WTC11 (cell line): ENCODE results near the gene BRMS1. TPM values are rescaled to one million over a fixed set of nuclear protein-coding genes. Genes with fewer than 3 reads are reported as not detected.

Experiments used
- E2F4 ChIP-seq: sonication (generic); formaldehyde crosslinking; IDR thresholded peaks from 2 replicates; pipeline ENCODE4 v1.8.1; 2022; ENCODE audit warnings: low read depth, mild to moderate bottlenecking, moderate library complexity, missing genetic modification reagents, borderline replicate concordance
- E2F5 ChIP-seq: sonication (generic); formaldehyde crosslinking; IDR thresholded peaks from 2 replicates; pipeline ENCODE4 v1.8.1; 2022; ENCODE audit warnings: mild to moderate bottlenecking, moderate library complexity, missing genetic modification reagents
- ELF4 ChIP-seq: sonication (generic); formaldehyde crosslinking; IDR thresholded peaks from 2 replicates; pipeline ENCODE4 v1.8.1; 2022; ENCODE audit warnings: low read depth, mild to moderate bottlenecking, moderate library complexity, missing genetic modification reagents
- EMX1 ChIP-seq: fragments of 250-450 bp; sonication (Bioruptor Pico); IDR thresholded peaks from 2 replicates; pipeline ENCODE4 v1.8.0; 2021; ENCODE audit warnings: mild to moderate bottlenecking
- FOXP4 ChIP-seq: sonication (generic); formaldehyde crosslinking; IDR thresholded peaks from 2 replicates; pipeline ENCODE4 v1.8.0; 2022; ENCODE audit warnings: mild to moderate bottlenecking, missing genetic modification reagents
- GABPB1 ChIP-seq: sonication (generic); formaldehyde crosslinking; IDR thresholded peaks from 2 replicates; pipeline ENCODE4 v1.8.1; 2023; ENCODE audit warnings: mild to moderate bottlenecking, missing genetic modification reagents
- NFYB ChIP-seq: sonication (generic); formaldehyde crosslinking; conservative IDR thresholded peaks from 2 replicates; pipeline ENCODE4 v1.8.0; 2022; ENCODE audit warnings: low read depth, missing genetic modification reagents
- PRDM15 ChIP-seq: sonication (generic); formaldehyde crosslinking; IDR thresholded peaks from 2 replicates; pipeline ENCODE4 v1.8.0; 2022; ENCODE audit warnings: missing genetic modification reagents
- SMAD3 ChIP-seq: sonication (generic); formaldehyde crosslinking; IDR thresholded peaks from 2 replicates; pipeline ENCODE4 v1.8.0; 2022; ENCODE audit warnings: missing genetic modification reagents, mild to moderate bottlenecking, borderline replicate concordance
- SP1 ChIP-seq: sonication (generic); formaldehyde crosslinking; conservative IDR thresholded peaks from 2 replicates; pipeline ENCODE4 v1.8.1; 2022; ENCODE audit warnings: missing genetic modification reagents
- ZBTB43 ChIP-seq: sonication (generic); formaldehyde crosslinking; IDR thresholded peaks from 2 replicates; pipeline ENCODE4 v1.8.1; 2023; ENCODE audit warnings: mild to moderate bottlenecking, missing genetic modification reagents
- ZMAT4 ChIP-seq: fragments of 250-450 bp; sonication (Bioruptor Pico); IDR thresholded peaks from 2 replicates; pipeline ENCODE4 v1.9.0; 2021; ENCODE audit warnings: mild to moderate bottlenecking
- ZNF317 ChIP-seq: sonication (generic); formaldehyde crosslinking; IDR thresholded peaks from 2 replicates; pipeline ENCODE4 v1.8.1; 2023; ENCODE audit warnings: low read depth, mild to moderate bottlenecking, moderate library complexity, missing genetic modification reagents, borderline replicate concordance
- total RNA-seq: library from RNA; stranded (reverse); gene quantifications from 3 replicates; pipeline ENCODE4 v1.2.3, GENCODE V29; 2021
- TF ChIP-seq, protein P1 (sequence below): sonication (generic); formaldehyde crosslinking; IDR thresholded peaks from 2 replicates; pipeline ENCODE4 v1.8.1; 2022; ENCODE audit warnings: mild to moderate bottlenecking, missing genetic modification reagents, moderate library complexity, borderline replicate concordance
- TF ChIP-seq, protein P2 (sequence below): sonication (generic); formaldehyde crosslinking; IDR thresholded peaks from 2 replicates; pipeline ENCODE4 v1.8.1; 2023; ENCODE audit warnings: mild to moderate bottlenecking, missing genetic modification reagents, moderate library complexity

BRMS1 gene
- total RNA-seq, 1 experiment from 2014 or later: 44.5 TPM

DNA sequence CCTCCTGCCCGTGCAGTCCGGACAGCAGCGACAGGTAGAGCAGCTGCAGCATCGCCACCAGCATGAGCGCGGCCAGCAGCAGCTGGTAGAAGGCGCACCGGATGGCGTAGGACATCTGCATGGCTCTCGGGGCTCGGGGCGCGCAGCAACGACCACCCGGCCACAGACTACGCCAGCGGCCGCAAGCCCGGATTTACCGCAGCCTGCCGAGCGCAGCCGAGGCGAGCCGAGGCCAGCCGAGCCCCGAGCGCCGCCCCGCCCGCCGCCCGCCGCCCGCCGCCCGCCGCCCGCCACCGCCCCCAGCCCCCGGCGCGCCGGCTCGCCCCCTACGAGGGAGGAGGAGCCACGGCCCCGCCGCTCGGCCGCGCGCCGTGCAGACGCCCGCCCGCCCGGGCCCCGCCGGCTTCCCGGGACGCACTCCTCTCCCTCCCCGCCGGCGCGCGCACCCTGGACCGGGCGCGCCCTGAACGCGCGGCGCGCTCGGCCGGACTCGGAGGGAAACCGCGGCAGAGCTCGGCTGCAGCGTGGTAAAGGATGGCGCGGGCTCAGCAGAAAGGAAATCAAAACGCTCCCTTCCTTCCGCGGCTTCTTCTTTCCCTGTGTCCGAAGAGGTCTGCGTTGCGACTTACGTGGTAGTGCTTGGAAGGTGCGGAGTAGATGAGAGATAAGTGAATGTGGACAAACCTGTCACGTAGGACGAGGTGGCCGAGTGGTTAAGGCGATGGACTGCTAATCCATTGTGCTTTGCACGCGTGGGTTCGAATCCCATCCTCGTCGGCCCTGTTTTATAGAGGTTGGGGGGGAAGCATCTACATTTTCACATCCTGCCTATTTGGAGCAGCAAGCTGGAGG is 2.7 kb upstream of the BRMS1 start, which contains the start of gene B4GAT1 (continued):
- TF ChIP-seq PRDM15 (CRISPR knock-in tag) (0 out of 2 replicates have a peak, but pooled peaks have one; percentile 32), GABPB1 (CRISPR knock-in tag) (peak; percentile 44; the same call in 1 of the 2 replicates), E2F5 (CRISPR knock-in tag) (peak; percentile 56; the same call in 1 of the 2 replicates), ZBTB43 (CRISPR knock-in tag) (peak; percentile 64; the same call in 1 of the 2 replicates), FOXP4 (CRISPR knock-in tag) (peak; percentile 58; the same call in 1 of the 2 replicates), ELF4 (0 out of 2 replicates have a peak, but pooled peaks have one; percentile 39), ZMAT4 (CRISPR knock-in tag) (no peak), SP1 (CRISPR knock-in tag) (0 out of 2 replicates have a peak, but pooled peaks have one; percentile 27), NFYB (0 out of 2 replicates have a peak, but pooled peaks have one; percentile 14), EMX1 (CRISPR knock-in tag) (0 out of 2 replicates have a peak, but pooled peaks have one; percentile 65), ZNF317 (CRISPR knock-in tag) (peak; percentile 38; the same call in 1 of the 2 replicates), E2F4 (CRISPR knock-in tag) (no peak), SMAD3 (CRISPR knock-in tag) (no peak)
- TF ChIP-seq, protein P1, sequence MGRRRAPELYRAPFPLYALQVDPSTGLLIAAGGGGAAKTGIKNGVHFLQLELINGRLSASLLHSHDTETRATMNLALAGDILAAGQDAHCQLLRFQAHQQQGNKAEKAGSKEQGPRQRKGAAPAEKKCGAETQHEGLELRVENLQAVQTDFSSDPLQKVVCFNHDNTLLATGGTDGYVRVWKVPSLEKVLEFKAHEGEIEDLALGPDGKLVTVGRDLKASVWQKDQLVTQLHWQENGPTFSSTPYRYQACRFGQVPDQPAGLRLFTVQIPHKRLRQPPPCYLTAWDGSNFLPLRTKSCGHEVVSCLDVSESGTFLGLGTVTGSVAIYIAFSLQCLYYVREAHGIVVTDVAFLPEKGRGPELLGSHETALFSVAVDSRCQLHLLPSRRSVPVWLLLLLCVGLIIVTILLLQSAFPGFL (CRISPR knock-in tag): no peak
- TF ChIP-seq, protein P2, sequence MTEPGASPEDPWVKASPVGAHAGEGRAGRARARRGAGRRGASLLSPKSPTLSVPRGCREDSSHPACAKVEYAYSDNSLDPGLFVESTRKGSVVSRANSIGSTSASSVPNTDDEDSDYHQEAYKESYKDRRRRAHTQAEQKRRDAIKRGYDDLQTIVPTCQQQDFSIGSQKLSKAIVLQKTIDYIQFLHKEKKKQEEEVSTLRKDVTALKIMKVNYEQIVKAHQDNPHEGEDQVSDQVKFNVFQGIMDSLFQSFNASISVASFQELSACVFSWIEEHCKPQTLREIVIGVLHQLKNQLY (CRISPR knock-in tag): 0 out of 2 replicates have a peak, but pooled peaks have one; percentile 63
